Stimulated activated CD8-positive, alpha-beta memory T cell treated with anti-CD3 and anti-CD28 coated beads, Interleukin-4, amount 100 ng/mL, for 1 hour (primary cell): Measurements from ENCODE around the gene TLR4.

ENCODE experiments used
- DNase-seq, 2 donors: peaks; one replicate each; pipeline ENCODE4 v3.0.0-alpha.2; 2020; ENCODE audit warnings: low read depth in 2 of 2, low spot score in 1 of 2

TLR4 gene

DNA sequence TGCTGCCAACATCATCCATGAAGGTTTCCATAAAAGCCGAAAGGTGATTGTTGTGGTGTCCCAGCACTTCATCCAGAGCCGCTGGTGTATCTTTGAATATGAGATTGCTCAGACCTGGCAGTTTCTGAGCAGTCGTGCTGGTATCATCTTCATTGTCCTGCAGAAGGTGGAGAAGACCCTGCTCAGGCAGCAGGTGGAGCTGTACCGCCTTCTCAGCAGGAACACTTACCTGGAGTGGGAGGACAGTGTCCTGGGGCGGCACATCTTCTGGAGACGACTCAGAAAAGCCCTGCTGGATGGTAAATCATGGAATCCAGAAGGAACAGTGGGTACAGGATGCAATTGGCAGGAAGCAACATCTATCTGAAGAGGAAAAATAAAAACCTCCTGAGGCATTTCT is 10.1 kb downstream of the TLR4 start:
- DNase-seq: no peak

DNA sequence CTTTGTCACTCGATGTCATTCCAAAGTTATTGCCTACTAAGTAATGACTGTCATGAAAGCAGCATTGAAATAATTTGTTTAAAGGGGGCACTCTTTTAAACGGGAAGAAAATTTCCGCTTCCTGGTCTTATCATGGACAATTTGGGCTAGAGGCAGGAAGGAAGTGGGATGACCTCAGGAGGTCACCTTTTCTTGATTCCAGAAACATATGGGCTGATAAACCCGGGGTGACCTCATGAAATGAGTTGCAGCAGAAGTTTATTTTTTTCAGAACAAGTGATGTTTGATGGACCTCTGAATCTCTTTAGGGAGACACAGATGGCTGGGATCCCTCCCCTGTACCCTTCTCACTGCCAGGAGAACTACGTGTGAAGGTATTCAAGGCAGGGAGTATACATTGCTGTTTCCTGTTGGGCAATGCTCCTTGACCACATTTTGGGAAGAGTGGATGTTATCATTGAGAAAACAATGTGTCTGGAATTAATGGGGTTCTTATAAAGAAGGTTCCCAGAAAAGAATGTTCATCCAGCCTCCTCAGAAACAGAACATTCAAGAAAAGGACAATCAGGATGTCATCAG is 11.3 kb downstream of the TLR4 start:
- DNase-seq: no peak

DNA sequence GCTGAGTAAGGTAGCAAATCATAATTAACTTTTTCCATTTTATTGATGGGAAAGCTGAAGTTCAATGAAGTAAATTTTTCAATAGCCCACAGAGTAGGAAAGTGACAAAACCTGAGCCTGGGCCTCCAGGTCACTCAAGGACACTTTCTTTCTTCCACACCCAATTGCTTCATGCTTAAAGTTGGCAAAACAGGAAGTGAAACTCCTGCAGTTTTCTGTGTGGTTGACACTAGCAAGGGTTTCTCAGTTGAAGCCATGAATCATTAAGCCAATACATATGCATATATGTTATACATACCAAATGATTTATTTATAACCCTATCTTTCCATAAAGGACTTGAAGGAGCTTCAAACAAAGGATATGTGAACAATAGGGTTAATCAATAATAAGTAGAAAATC is 13.9 kb downstream of the TLR4 start:
- DNase-seq: no peak

DNA sequence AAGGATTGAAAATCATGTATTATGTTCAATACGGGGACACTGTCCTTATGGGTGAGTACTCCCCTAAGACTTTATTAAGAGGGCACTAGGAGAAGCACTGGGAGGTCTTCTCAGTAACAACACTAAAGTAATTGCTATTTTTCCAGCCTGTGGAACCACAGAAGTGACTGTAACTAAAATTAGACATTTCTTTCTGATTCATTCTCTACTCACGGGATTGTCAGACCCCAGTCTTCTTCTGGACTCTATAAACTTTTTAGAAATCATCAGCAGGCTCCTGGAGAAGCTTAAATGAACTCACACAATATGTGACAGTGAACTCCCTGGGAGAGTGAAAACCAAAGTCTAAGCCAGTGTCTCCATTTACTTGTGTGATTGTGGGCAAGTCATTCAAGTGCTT is 14.5 kb downstream of the TLR4 start:
- no peak for DNase-seq

DNA sequence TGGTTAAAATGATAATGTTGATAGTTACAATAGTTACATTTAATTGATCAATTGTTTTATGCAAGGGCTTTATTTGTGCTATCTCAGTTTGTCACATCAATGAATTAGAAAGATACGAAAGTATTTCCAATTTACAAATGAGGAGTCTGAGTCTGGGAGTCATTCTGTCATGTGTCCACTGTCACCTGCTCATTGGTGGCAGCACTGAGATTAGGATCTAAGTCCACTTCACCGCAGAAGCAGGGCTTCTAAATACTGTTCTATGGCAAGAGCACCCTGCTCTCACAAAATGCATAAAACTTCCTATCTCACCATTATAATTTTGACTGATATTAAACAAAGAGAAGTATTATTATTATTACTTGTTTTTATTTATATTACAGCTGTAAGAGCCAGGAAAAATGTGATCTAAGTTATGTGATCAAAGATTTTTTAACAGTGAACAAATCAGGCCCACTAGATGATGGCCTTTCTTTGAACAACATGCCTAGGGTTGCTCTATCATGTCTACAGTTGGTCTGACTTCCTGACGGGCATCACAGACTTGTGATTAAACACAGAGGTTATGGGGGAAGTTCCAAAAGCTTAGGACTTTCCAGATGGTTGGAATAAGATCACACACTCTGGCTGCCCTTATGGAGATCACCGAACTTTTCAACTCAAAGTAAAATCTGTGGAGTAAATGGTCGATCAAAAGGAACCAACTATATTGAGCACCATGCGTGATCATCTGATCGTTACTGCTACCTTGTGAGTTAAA is 15.1 kb downstream of the TLR4 start:
- no peak for DNase-seq

DNA sequence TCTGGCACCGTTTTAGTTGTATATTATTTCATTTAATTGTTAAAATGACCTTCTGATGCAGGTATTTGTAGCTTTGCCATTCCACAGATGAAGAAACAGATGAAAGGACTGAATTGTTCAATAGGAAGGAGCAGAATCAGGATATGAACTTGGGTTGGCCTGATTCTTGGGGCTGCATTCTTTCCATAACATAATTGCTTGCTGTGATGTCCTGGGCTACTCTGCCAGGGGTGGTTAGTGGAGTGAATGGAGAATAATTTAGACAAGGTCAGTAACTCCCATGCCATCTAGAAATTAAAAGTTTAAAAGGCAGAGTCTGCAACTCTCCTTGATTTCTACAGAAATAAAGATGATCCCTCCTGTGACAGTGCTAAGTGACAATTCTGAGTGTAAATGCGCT is 15.9 kb downstream of the TLR4 start:
- no peak for DNase-seq

DNA sequence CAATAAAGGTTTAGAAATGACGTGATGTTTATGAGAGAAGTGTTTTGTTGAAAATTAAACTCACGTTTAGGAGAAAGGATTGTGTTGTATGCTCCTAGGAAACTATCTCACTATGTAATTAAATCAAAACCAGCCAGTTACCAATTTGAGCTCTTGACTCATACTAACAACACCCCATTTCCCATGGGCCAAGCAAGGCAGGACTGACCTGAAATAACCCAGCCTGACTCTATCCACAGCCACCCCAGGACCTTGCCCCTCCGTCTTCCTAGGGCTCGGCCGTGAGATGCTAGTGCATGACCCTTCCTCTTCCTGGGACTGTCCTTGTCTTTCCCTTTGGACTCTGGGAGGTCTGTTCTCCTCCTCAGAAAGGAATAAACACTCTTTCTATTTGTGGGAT is 16.4 kb downstream of the TLR4 start:
- DNase-seq: no peak

DNA sequence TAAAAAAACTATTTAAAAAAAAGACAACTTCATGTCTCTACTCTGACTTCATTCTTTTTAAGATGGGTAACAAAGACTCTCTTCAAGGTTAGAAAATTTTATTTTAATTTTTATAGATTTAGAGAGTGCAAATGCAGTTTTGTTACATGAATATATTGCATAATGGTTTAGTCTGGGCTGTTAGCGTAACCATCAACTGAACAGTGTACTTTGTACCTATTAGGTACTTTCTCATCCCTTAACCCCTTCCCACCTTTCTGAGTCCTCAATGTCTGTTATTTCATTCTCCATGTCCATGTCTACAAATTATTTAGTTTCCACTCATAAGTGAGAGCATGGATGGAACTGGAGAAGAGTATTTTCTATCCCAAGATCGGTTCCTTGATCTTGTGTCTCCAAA is 16.8 kb downstream of the TLR4 start:
- no peak for DNase-seq

DNA sequence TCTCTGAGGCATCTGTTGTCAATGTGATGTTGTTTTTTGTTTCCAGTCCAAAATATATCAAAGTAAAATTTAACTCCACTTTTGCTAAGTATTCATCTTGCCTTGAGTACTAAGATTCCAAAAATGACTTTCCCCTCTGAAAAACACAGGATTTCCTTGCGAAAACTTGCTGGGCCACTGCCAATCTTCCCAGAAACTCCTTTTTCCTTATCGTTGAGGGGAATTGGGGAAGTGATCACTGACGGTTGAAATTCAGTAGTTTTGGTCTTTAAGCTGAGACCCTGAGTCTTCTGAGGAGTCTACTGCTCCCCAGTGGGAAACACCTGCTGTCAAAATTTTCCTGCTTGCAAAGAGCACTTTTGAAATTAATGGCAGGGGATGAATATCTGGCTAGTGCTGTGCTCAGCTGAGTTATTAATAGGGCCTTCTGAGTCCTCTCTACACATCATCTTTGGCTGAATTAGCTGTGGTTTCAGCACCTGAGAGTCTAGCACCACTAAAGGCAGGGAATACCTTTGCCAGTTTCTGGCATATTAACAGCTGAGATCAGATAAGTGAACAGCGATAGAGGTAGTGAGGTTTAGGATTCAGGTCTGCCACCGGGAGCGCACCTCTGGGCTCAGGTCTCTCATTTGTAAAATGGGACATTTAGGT is 18.0 kb downstream of the TLR4 start:
- no peak for DNase-seq

DNA sequence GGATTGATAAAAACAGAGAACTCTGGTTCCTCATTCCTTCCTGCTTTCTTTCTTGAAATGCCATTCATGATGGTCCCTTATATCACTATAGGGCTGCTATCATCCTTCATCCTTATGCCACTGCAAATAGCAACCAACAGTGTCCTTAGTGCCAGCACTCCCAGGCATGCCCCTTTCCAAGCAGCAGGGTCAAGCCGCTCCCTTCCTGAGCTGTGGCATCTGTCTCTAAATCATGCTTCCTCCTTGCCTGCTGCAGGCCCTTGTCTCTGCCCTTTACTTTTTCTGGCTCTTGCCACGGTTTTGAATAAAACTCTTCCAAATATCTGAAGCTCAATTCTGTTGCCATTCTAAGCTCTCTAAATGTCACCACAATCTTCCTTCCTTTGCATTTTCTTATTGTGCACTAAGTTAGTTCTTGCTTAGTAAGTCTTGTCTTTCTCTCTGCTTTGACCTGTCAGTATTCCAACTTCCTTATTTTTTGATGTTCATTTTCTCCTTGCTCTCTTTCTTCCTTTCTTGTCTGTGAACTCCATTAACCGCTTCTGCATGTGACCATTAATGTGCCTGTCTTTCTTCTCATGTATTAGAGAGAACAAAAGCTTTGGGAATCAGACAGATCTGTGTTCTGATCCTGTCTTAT is 19.9 kb downstream of the TLR4 start:
- no peak for DNase-seq

DNA sequence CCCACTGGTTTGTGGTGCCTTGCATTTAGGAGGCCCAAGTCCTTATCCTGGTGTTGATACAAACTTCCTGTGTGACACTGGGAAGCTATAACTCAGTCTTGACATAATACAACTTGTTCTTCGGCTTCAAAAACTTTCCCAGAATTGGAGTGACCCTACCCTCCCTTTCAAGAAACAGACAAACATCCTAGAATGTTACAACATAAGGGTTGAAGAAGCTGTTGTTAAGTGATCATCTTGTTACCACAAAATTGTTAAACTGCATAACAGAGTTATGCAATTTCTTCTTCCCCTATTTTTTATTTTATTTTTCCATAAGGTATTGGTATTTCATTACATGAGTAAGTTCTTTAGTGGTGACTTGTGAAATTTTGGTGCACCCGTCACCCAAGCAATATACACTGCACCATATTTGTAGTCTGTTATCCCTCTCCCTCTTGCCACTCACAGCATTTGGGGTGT is 21.3 kb downstream of the TLR4 start:
- DNase-seq: no peak

DNA sequence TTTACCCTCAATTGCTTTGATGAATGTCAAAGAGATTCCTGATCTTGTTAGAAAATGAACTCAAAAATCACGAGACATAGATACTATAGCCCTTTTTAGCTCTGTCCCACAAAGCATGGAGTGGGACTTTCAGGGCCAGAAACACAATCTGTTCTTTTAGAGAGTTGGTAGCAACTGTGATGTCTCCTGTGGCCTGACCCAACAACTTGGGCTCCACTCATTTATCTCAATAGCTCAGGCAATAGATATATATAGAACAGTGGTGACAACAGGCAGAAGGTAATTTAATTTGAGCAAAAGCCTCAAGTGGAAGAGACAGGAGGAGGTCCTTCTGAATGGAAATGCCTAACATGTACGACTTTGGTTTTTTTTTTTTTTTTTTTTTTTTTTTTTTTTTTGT is 25.2 kb downstream of the TLR4 start:
- no peak for DNase-seq

DNA sequence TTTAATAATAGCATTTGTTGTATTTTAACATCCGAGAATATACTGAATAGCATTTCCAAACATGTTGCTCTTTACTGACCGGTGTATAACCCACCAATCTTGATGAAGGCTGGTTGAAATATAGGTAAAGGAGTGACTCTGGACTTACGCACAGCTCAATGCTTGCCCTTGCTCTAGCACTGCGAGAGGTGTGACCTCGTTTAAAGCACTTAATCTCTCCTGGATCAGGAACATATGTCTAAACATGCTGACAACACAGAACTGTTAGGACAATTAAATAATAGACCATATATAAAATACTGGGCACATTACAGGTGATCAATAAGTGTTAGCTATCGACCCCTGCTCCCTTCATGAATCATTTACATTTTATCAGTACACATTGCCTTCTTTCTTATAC is 28.3 kb downstream of the TLR4 start:
- DNase-seq: no peak

DNA sequence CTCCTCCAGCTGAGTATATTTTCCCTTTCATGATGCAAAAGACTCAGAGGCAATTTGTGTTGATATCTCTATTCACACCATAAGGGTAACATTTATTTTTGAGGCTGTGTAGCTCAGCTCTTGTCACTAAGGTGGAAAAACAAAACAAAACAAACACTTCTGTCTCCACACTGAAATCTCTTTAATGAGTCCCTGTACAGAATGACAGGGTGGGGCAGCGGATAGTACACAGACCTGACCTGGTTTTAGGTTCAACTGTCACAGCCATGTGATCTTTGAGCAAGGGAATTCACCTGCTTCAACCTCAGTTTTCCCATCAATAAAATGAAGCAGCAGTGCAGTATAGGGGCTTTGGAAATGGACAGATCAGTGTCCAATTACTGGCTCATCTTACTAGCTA is 29.3 kb downstream of the TLR4 start:
- DNase-seq: no peak

DNA sequence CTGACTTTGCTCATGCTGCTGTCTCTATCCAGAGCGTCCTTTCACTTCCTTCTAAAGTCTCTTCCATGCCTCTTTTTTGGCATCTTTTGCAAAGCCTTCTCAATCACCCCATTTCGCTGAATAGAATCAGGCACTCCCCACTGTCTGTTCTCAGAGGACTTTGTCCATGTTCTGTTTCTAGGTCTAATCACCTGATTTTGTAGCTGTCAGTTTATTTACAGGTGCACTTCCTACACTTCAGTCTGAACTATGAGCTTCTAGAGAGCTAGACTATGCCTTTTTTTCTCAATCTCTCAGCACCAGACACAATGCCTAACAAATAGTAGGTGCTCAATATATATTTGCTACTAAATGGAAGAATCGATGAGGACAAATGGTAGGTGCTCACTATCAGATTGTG is 29.9 kb downstream of the TLR4 start:
- no peak for DNase-seq

DNA sequence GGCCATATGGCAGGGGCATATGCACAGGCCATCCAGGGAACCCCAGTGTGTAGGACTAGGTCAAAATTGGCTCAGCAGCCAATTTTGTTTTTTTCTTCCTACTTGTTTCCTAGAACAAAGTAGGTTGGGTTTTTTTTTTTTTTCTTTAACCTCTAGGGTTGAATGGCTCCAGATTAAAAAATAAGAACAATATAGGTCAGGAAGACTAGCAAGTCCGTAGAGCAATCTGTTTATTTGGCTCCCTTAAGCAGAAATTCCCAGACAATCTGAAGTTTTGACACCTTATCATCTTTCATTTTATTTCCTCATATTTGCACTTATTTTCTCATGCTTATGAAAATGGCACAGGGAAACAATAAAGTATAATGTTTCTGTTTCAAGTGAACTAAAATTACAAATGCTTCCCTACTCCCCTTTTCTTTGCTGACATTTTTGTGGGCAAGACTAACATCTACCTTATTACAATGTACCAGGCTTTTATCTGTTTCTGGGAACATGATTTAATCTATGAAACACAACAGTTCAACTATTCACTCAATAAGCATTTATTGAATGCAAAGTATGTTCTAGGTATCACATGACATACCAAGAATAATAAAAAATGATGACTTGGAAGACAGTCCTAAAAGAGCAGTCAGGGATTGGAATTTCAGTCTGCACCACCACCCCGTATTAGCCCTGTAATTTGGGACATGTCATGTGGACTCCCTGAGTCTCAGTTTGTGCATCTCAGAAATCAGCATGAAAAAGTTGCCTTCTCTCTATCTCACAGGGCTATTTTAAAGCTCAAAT is 30.5 kb downstream of the TLR4 start:
- DNase-seq: no peak

DNA sequence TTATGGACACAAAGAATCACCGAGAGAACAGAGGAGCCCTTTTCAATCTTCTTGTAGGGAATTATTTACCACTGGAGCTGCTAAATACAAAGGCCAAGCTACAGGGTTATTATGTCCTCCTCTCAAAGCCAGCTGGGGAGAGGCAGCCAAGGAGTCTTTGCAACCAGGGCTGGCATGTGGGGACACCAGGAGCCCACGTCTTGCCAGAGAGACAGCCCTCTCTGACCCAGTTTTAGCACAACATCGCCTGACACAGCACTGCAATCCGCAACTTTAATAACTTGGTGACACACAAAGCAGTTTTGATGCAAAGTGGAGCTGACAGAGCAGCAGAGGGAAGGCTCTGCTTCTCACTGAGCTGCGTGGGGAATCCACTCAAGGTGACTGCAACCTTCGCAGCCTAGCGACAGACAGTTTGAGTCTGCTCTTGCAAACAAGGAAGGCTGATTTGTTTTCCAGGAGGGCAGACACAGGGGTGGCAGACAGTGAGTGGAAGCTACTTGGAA is 33.6 kb downstream of the TLR4 start:
- no peak for DNase-seq

DNA sequence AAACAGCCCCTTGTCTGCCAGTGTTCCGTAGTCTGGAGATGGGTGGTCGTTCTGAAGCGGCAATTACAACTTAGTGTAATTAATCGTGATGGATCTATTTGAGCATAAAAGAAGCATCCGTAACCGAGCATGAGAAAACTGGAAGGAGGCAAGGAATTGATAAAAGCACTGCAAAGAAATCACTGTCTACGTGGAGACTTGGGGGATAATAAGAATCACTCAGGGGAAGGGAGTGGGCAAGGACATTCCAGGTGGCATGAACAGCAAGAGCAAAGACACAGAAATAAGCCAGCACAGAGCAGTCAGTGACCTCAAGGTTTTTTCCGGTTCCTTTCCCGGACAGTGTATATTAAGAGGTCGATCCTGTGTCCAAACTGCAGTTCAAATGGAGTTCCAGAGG is 35.0 kb downstream of the TLR4 start:
- no peak for DNase-seq

DNA sequence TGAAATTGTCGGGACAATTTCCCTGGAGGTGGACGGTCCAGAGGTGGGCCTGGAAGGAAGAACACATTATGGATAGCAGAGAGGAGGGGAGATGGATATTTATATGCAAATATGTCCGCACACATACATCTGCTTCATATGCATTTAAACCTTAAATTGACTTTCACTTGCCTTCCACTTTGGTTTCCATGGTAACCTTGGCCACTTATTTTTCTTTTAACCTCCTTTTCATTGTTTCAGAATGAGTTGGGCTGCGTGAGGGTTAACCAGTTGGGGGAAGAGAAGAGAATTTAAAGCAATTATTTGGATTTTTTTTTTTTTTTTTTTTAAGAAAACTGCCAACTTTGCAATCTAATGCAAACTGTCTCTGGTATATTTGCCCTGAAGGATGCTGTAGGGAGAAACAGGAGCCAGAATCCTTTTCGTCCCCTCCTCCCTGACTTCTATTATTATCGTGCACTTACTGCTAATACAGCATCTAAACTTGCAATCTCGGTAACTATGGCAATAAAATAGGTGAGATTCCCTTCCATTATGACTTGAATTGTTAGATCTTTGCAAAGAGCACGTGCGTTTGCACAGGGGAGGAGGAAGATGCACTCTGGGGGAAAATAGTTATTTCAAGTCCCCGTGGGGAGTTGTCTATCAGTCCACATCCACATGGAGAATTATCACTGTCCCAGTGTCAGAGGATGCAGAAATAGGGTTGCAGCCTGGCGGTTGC is 35.6 kb downstream of the TLR4 start:
- DNase-seq: no peak

DNA sequence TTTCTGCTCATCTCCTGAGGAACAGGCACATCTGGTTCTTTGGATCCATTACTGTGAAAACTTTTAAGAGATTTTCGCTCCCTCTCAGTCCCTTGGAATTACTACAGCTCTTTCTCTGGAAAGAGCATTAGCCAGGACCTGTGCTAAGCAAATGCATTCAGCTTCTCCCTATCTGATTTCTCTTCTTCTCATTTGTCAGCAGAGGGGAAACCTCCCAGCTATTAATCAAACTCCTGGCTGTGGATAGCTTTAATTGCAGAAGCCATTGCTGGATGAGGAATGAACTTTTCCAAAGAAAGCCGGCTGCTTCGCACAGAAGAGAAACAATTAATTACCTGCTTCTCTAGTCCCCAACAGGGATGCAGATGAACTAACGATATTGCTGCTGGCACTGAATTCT is 37.9 kb downstream of the TLR4 start:
- no peak for DNase-seq

DNA sequence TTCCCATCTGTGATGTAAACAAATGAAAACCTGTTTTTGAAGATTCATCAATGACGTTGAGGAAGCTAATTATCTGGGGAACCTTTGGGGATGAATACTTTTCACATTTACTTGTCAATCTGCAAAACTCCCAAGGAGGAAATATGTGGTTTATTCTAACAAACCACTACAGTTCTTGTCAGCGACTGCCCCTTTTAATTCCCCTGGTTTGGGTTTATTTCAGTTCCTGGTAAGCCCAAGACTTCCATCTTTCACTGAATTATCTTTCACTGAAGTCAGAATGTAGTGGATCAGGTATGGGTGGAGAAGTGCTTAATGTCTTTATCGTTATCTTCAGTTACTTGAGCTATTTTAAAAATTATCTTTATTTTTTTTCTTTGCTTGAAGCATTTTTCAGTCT is 40.2 kb downstream of the TLR4 start:
- no peak for DNase-seq
